HEK293 (cell line): ENCODE results near the gene GAPVD1.

ENCODE experiments used
- KLF7 ChIP-seq: fragments of 450-650 bp; formaldehyde crosslinking; IDR thresholded peaks from 2 replicates; pipeline ENCODE4 v1.5.1; 2016; ENCODE audit warnings: missing biosample characterization, missing genetic modification characterization, borderline replicate concordance
- OVOL3 ChIP-seq: fragments of 450-650 bp; formaldehyde crosslinking; IDR thresholded peaks from 2 replicates; pipeline ENCODE4 v1.5.1; 2016; ENCODE audit warnings: missing biosample characterization, missing genetic modification characterization
- PRDM1 ChIP-seq: fragments of 450-650 bp; formaldehyde crosslinking; IDR thresholded peaks from 2 replicates; pipeline ENCODE4; 2016; ENCODE audit warnings: missing biosample characterization, missing genetic modification characterization
- SETDB1 ChIP-seq: IDR thresholded peaks from one replicate; pipeline ENCODE4 v1.6.1; 2017; ENCODE audit warnings: mild to moderate bottlenecking, low read length, moderate library complexity, mixed read lengths; ENCODE audit not compliant: insufficient read length
- TRIM28 ChIP-seq: IDR thresholded peaks from 2 replicates; pipeline ENCODE4 v1.6.1; 2011; ENCODE audit warnings: low read length, control low read depth, borderline replicate concordance
- ZBTB1 ChIP-seq: fragments of 450-650 bp; formaldehyde crosslinking; IDR thresholded peaks from 2 replicates; pipeline ENCODE4 v1.5.1; 2016; ENCODE audit warnings: missing biosample characterization, missing genetic modification characterization
- ZNF133 ChIP-seq: fragments of 450-650 bp; formaldehyde crosslinking; IDR thresholded peaks from 2 replicates; pipeline ENCODE4 v1.5.1; 2016; ENCODE audit warnings: missing biosample characterization, missing genetic modification characterization
- ZNF221 ChIP-seq: fragments of 450-650 bp; formaldehyde crosslinking; IDR thresholded peaks from 2 replicates; pipeline ENCODE4 v1.5.1; 2017; ENCODE audit warnings: missing biosample characterization, missing genetic modification characterization, borderline replicate concordance
- ZNF292 ChIP-seq: fragments of 450-650 bp; formaldehyde crosslinking; IDR thresholded peaks from 2 replicates; pipeline ENCODE4 v1.5.1; 2016; ENCODE audit warnings: low read depth, missing biosample characterization, missing genetic modification characterization, borderline replicate concordance
- ZNF37A ChIP-seq: fragments of 450-650 bp; IDR thresholded peaks from 2 replicates; pipeline ENCODE4 v1.5.1; 2018; ENCODE audit warnings: missing biosample characterization, missing genetic modification characterization
- ZNF510 ChIP-seq: fragments of 450-650 bp; formaldehyde crosslinking; IDR thresholded peaks from 2 replicates; pipeline ENCODE4 v1.5.1; 2018; ENCODE audit warnings: mild to moderate bottlenecking, missing genetic modification characterization, missing biosample characterization; ENCODE audit not compliant: insufficient replicate concordance
- ZNF548 ChIP-seq: fragments of 450-650 bp; formaldehyde crosslinking; IDR thresholded peaks from 2 replicates; pipeline ENCODE4 v1.5.1; 2016; ENCODE audit warnings: missing biosample characterization, missing genetic modification characterization
- ZNF777 ChIP-seq: fragments of 450-650 bp; formaldehyde crosslinking; IDR thresholded peaks from 2 replicates; pipeline ENCODE4 v1.5.1; 2017; ENCODE audit warnings: missing biosample characterization, missing genetic modification characterization, borderline replicate concordance
- TF ChIP-seq, protein P1 (sequence below): fragments of 450-650 bp; formaldehyde crosslinking; IDR thresholded peaks from 2 replicates; pipeline ENCODE4 v1.5.1; 2016; ENCODE audit warnings: missing biosample characterization, missing genetic modification characterization, low read depth
- TF ChIP-seq, protein P2 (sequence below): fragments of 450-650 bp; formaldehyde crosslinking; IDR thresholded peaks from 2 replicates; pipeline ENCODE4 v1.5.1; 2017; ENCODE audit warnings: missing biosample characterization, missing genetic modification characterization
- TF ChIP-seq, protein P3 (sequence below): fragments of 450-650 bp; formaldehyde crosslinking; conservative IDR thresholded peaks from 2 replicates; pipeline ENCODE4 v1.5.1; 2016; ENCODE audit warnings: low read depth, missing biosample characterization, missing genetic modification characterization
- TF ChIP-seq, protein P4 (sequence below): fragments of 450-650 bp; formaldehyde crosslinking; conservative IDR thresholded peaks from 2 replicates; pipeline ENCODE4 v1.5.1; 2016; ENCODE audit warnings: low read depth, missing biosample characterization, missing genetic modification characterization
- TF ChIP-seq, protein P5 (sequence below): fragments of 450-650 bp; formaldehyde crosslinking; IDR thresholded peaks from 2 replicates; pipeline ENCODE4 v1.5.1; 2016; ENCODE audit warnings: missing biosample characterization, missing genetic modification characterization, borderline replicate concordance

GAPVD1 gene

DNA sequence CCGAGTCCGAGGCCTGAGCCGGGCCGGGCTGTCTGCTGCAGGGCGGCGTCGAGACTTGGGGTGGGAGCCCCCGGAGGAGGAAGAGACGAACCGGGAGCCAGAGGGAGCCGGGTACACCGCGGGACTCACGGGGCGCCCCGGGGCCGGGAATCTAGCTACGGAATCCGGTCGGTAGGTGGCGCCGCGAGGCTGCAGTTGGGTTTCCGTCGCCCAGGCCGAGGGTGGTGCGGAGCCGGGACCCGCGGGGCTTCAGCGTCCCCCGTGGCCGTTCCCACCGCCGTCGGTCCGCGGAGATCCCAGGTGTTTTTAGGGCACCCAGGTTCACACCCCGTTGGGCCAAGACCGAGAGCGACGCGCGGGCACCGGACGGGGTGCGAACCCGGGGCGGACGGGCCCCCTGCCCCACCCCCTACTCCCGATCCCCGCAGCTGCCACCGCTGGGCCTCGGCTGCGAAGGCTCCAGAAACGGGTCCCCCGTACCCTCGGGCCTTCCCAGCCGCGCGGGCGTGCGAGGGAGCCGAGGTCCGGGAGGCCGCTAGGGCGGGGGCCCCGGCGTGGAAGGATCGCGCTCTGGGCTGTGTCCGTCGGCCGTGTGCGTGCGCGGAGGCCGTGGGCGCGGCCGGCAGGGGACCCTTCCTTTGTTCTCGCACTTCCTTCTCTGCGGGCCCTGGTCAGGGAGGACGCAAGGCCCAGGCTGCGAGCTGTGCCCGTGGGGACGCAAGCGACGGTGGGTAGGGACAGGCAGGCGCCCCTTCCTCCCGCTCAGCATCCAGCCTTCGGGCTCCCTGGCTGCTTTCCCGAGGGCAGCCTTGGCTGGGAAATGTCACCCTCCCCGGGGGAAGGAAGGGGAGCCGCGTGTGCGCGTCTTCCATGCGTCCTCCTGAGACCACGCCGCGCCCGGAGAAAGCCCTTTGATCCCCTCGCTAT, 146.6 kb downstream of the GAPVD1 start (continued):
- TF ChIP-seq, protein P1, sequence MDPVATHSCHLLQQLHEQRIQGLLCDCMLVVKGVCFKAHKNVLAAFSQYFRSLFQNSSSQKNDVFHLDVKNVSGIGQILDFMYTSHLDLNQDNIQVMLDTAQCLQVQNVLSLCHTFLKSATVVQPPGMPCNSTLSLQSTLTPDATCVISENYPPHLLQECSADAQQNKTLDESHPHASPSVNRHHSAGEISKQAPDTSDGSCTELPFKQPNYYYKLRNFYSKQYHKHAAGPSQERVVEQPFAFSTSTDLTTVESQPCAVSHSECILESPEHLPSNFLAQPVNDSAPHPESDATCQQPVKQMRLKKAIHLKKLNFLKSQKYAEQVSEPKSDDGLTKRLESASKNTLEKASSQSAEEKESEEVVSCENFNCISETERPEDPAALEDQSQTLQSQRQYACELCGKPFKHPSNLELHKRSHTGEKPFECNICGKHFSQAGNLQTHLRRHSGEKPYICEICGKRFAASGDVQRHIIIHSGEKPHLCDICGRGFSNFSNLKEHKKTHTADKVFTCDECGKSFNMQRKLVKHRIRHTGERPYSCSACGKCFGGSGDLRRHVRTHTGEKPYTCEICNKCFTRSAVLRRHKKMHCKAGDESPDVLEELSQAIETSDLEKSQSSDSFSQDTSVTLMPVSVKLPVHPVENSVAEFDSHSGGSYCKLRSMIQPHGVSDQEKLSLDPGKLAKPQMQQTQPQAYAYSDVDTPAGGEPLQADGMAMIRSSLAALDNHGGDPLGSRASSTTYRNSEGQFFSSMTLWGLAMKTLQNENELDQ (tag by site-specific recombination), result no peak
- TF ChIP-seq, protein P2, sequence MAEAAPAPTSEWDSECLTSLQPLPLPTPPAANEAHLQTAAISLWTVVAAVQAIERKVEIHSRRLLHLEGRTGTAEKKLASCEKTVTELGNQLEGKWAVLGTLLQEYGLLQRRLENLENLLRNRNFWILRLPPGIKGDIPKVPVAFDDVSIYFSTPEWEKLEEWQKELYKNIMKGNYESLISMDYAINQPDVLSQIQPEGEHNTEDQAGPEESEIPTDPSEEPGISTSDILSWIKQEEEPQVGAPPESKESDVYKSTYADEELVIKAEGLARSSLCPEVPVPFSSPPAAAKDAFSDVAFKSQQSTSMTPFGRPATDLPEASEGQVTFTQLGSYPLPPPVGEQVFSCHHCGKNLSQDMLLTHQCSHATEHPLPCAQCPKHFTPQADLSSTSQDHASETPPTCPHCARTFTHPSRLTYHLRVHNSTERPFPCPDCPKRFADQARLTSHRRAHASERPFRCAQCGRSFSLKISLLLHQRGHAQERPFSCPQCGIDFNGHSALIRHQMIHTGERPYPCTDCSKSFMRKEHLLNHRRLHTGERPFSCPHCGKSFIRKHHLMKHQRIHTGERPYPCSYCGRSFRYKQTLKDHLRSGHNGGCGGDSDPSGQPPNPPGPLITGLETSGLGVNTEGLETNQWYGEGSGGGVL, result no peak
- no peak for TF ChIP-seq ZNF510 (tag by site-specific recombination)
- TF ChIP-seq, protein P3, sequence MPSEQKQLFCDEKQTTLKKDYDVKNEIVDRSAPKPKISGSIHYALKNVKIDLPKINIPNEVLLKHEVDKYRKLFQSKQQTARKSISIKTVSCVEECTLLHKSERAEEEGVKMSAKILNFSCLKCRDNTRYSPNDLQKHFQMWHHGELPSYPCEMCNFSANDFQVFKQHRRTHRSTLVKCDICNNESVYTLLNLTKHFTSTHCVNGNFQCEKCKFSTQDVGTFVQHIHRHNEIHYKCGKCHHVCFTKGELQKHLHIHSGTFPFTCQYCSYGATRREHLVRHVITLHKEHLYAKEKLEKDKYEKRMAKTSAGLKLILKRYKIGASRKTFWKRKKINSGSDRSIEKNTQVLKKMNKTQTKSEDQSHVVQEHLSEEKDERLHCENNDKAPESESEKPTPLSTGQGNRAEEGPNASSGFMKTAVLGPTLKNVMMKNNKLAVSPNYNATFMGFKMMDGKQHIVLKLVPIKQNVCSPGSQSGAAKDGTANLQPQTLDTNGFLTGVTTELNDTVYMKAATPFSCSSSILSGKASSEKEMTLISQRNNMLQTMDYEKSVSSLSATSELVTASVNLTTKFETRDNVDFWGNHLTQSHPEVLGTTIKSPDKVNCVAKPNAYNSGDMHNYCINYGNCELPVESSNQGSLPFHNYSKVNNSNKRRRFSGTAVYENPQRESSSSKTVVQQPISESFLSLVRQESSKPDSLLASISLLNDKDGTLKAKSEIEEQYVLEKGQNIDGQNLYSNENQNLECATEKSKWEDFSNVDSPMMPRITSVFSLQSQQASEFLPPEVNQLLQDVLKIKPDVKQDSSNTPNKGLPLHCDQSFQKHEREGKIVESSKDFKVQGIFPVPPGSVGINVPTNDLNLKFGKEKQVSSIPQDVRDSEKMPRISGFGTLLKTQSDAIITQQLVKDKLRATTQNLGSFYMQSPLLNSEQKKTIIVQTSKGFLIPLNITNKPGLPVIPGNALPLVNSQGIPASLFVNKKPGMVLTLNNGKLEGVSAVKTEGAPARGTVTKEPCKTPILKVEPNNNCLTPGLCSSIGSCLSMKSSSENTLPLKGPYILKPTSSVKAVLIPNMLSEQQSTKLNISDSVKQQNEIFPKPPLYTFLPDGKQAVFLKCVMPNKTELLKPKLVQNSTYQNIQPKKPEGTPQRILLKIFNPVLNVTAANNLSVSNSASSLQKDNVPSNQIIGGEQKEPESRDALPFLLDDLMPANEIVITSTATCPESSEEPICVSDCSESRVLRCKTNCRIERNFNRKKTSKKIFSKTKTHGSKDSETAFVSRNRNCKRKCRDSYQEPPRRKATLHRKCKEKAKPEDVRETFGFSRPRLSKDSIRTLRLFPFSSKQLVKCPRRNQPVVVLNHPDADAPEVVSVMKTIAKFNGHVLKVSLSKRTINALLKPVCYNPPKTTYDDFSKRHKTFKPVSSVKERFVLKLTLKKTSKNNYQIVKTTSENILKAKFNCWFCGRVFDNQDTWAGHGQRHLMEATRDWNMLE (tag by site-specific recombination), result no peak
- TF ChIP-seq ZNF37A (tag by site-specific recombination), result no peak; the same call in 1 of the 2 replicates
- TF ChIP-seq, protein P4, sequence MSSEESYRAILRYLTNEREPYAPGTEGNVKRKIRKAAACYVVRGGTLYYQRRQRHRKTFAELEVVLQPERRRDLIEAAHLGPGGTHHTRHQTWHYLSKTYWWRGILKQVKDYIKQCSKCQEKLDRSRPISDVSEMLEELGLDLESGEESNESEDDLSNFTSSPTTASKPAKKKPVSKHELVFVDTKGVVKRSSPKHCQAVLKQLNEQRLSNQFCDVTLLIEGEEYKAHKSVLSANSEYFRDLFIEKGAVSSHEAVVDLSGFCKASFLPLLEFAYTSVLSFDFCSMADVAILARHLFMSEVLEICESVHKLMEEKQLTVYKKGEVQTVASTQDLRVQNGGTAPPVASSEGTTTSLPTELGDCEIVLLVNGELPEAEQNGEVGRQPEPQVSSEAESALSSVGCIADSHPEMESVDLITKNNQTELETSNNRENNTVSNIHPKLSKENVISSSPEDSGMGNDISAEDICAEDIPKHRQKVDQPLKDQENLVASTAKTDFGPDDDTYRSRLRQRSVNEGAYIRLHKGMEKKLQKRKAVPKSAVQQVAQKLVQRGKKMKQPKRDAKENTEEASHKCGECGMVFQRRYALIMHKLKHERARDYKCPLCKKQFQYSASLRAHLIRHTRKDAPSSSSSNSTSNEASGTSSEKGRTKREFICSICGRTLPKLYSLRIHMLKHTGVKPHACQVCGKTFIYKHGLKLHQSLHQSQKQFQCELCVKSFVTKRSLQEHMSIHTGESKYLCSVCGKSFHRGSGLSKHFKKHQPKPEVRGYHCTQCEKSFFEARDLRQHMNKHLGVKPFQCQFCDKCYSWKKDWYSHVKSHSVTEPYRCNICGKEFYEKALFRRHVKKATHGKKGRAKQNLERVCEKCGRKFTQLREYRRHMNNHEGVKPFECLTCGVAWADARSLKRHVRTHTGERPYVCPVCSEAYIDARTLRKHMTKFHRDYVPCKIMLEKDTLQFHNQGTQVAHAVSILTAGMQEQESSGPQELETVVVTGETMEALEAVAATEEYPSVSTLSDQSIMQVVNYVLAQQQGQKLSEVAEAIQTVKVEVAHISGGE (tag by site-specific recombination), result peak; percentile 17; the same call in 1 of the 2 replicates
- peak; percentile 43; the same call in 1 of the 2 replicates for TF ChIP-seq ZNF777 (tag by site-specific recombination)
- TF ChIP-seq ZBTB1, result no peak
- no peak for TF ChIP-seq ZNF548 (tag by site-specific recombination)
- TF ChIP-seq OVOL3 (tag by site-specific recombination), result no peak
- TF ChIP-seq KLF7, result 0 out of 2 replicates have a peak, but pooled peaks have one; percentile 34
- no peak for TF ChIP-seq SETDB1
- TF ChIP-seq ZNF221, result no peak
- TF ChIP-seq, protein P5, sequence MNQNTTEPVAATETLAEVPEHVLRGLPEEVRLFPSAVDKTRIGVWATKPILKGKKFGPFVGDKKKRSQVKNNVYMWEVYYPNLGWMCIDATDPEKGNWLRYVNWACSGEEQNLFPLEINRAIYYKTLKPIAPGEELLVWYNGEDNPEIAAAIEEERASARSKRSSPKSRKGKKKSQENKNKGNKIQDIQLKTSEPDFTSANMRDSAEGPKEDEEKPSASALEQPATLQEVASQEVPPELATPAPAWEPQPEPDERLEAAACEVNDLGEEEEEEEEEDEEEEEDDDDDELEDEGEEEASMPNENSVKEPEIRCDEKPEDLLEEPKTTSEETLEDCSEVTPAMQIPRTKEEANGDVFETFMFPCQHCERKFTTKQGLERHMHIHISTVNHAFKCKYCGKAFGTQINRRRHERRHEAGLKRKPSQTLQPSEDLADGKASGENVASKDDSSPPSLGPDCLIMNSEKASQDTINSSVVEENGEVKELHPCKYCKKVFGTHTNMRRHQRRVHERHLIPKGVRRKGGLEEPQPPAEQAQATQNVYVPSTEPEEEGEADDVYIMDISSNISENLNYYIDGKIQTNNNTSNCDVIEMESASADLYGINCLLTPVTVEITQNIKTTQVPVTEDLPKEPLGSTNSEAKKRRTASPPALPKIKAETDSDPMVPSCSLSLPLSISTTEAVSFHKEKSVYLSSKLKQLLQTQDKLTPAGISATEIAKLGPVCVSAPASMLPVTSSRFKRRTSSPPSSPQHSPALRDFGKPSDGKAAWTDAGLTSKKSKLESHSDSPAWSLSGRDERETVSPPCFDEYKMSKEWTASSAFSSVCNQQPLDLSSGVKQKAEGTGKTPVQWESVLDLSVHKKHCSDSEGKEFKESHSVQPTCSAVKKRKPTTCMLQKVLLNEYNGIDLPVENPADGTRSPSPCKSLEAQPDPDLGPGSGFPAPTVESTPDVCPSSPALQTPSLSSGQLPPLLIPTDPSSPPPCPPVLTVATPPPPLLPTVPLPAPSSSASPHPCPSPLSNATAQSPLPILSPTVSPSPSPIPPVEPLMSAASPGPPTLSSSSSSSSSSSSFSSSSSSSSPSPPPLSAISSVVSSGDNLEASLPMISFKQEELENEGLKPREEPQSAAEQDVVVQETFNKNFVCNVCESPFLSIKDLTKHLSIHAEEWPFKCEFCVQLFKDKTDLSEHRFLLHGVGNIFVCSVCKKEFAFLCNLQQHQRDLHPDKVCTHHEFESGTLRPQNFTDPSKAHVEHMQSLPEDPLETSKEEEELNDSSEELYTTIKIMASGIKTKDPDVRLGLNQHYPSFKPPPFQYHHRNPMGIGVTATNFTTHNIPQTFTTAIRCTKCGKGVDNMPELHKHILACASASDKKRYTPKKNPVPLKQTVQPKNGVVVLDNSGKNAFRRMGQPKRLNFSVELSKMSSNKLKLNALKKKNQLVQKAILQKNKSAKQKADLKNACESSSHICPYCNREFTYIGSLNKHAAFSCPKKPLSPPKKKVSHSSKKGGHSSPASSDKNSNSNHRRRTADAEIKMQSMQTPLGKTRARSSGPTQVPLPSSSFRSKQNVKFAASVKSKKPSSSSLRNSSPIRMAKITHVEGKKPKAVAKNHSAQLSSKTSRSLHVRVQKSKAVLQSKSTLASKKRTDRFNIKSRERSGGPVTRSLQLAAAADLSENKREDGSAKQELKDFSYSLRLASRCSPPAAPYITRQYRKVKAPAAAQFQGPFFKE (tag by site-specific recombination), result no peak
- no peak for TF ChIP-seq TRIM28
- no peak for TF ChIP-seq ZNF133 (tag by site-specific recombination)
- TF ChIP-seq ZNF292 (tag by site-specific recombination), result no peak
- TF ChIP-seq PRDM1 (tag by site-specific recombination), result no peak
